HL-60 (cell line): ENCODE measurements around the gene WDFY4.

ENCODE experiments used
- POLR2AphosphoS5 ChIP-seq: IDR thresholded peaks from 2 replicates; pipeline ENCODE4 v1.6.1; 2012; ENCODE audit warnings: low read depth
- TF ChIP-seq, protein P1 (sequence below): IDR thresholded peaks from one replicate; pipeline ENCODE4 v1.5.1; 2011; ENCODE audit warnings: low read length, control low read depth, inconsistent platforms; ENCODE audit not compliant: insufficient read depth
- TF ChIP-seq, protein P2 (sequence below): IDR thresholded peaks from 2 replicates; pipeline ENCODE4 v1.6.1; 2012; ENCODE audit warnings: low read depth; ENCODE audit not compliant: insufficient replicate concordance

- TF ChIP-seq, protein P1, sequence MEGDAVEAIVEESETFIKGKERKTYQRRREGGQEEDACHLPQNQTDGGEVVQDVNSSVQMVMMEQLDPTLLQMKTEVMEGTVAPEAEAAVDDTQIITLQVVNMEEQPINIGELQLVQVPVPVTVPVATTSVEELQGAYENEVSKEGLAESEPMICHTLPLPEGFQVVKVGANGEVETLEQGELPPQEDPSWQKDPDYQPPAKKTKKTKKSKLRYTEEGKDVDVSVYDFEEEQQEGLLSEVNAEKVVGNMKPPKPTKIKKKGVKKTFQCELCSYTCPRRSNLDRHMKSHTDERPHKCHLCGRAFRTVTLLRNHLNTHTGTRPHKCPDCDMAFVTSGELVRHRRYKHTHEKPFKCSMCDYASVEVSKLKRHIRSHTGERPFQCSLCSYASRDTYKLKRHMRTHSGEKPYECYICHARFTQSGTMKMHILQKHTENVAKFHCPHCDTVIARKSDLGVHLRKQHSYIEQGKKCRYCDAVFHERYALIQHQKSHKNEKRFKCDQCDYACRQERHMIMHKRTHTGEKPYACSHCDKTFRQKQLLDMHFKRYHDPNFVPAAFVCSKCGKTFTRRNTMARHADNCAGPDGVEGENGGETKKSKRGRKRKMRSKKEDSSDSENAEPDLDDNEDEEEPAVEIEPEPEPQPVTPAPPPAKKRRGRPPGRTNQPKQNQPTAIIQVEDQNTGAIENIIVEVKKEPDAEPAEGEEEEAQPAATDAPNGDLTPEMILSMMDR = no peak
- TF ChIP-seq, protein P2, sequence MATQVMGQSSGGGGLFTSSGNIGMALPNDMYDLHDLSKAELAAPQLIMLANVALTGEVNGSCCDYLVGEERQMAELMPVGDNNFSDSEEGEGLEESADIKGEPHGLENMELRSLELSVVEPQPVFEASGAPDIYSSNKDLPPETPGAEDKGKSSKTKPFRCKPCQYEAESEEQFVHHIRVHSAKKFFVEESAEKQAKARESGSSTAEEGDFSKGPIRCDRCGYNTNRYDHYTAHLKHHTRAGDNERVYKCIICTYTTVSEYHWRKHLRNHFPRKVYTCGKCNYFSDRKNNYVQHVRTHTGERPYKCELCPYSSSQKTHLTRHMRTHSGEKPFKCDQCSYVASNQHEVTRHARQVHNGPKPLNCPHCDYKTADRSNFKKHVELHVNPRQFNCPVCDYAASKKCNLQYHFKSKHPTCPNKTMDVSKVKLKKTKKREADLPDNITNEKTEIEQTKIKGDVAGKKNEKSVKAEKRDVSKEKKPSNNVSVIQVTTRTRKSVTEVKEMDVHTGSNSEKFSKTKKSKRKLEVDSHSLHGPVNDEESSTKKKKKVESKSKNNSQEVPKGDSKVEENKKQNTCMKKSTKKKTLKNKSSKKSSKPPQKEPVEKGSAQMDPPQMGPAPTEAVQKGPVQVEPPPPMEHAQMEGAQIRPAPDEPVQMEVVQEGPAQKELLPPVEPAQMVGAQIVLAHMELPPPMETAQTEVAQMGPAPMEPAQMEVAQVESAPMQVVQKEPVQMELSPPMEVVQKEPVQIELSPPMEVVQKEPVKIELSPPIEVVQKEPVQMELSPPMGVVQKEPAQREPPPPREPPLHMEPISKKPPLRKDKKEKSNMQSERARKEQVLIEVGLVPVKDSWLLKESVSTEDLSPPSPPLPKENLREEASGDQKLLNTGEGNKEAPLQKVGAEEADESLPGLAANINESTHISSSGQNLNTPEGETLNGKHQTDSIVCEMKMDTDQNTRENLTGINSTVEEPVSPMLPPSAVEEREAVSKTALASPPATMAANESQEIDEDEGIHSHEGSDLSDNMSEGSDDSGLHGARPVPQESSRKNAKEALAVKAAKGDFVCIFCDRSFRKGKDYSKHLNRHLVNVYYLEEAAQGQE = no peak
- no peak for TF ChIP-seq POLR2AphosphoS5
These were observed 58.5 kb downstream of the WDFY4 start for GRCh38 chr10:48742891-48743860.
